ENCODE results near the gene MYO1D.

GRCh38 chr17:32549559-32549958 lies 327.4 kb downstream of the MYO1D start:
- TF ChIP-seq, protein P1, sequence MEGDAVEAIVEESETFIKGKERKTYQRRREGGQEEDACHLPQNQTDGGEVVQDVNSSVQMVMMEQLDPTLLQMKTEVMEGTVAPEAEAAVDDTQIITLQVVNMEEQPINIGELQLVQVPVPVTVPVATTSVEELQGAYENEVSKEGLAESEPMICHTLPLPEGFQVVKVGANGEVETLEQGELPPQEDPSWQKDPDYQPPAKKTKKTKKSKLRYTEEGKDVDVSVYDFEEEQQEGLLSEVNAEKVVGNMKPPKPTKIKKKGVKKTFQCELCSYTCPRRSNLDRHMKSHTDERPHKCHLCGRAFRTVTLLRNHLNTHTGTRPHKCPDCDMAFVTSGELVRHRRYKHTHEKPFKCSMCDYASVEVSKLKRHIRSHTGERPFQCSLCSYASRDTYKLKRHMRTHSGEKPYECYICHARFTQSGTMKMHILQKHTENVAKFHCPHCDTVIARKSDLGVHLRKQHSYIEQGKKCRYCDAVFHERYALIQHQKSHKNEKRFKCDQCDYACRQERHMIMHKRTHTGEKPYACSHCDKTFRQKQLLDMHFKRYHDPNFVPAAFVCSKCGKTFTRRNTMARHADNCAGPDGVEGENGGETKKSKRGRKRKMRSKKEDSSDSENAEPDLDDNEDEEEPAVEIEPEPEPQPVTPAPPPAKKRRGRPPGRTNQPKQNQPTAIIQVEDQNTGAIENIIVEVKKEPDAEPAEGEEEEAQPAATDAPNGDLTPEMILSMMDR (CRISPR knock-in tag; IDR thresholded peaks at IDR 0.05): no peak
- TF ChIP-seq ZNF44 (CRISPR knock-in tag; IDR thresholded peaks at IDR 0.05) (no peak), MYC (CRISPR knock-in tag; IDR thresholded peaks at IDR 0.05; ENCODE audit: borderline replicate concordance) (no peak), MAFK (conservative IDR thresholded peaks at IDR 0.05 in 1 of 2, IDR thresholded peaks at IDR 0.05 in 1 of 2; ENCODE audit: low read length in 2 of 2) (no peak), FOXA1 (IDR thresholded peaks at IDR 0.05) (no peak), FOXA1 (CRISPR knock-in tag; IDR thresholded peaks at IDR 0.05) (no peak), FOXK1 (CRISPR knock-in tag; IDR thresholded peaks at IDR 0.05; ENCODE audit: borderline replicate concordance, low read depth) (no peak), ZNF12 (CRISPR knock-in tag; IDR thresholded peaks at IDR 0.05) (no peak), NFE2L1 (CRISPR knock-in tag; IDR thresholded peaks at IDR 0.05; ENCODE audit: borderline replicate concordance) (no peak)

All from HepG2 (cell line).